Thymus (tissue), 11 donors: Measurements from ENCODE around the gene KLHL30. TPM values are rescaled to one million over a fixed set of nuclear protein-coding genes. Genes with fewer than 3 reads are reported as not detected.
"Not testable (repeated sequence)": the region's sequence is repeated elsewhere in the genome, so short reads cannot be mapped to it uniquely, and the experiment has no call there.

ENCODE experiments used
- DNase-seq, 9 donors: peaks; one replicate each; pipeline ENCODE4 v3.0.0-alpha.2; 2013; ENCODE audit warnings: low spot score in 9 of 9, low read depth in 6 of 9, missing footprints in 1 of 9
- H3K27ac ChIP-seq, 2 donors: one replicate each; pipeline ENCODE4 v1.5.1; 2013; ENCODE audit warnings: control low read depth in 1 of 2, low read depth in 1 of 2, low read length in 1 of 2, mild to moderate bottlenecking in 1 of 2, moderate library complexity in 1 of 2
- H3K27me3 ChIP-seq, 2 donors: one replicate each; pipeline ENCODE4 v1.5.1; 2013; ENCODE audit warnings: low read length in 1 of 2; ENCODE audit not compliant: control insufficient read depth in 2 of 2, insufficient read depth in 1 of 2
- H3K36me3 ChIP-seq, 2 donors: one replicate each; pipeline ENCODE4 v1.5.1; 2013; ENCODE audit warnings: low read length in 1 of 2, mild to moderate bottlenecking in 1 of 2, moderate library complexity in 1 of 2; ENCODE audit not compliant: control insufficient read depth in 2 of 2, insufficient read depth in 2 of 2
- H3K4me1 ChIP-seq, 2 donors: one replicate each; pipeline ENCODE4 v1.5.1; 2013; ENCODE audit warnings: low read length in 2 of 2; ENCODE audit not compliant: control insufficient read depth in 2 of 2, insufficient read depth in 2 of 2
- H3K4me3 ChIP-seq, 2 donors: one replicate each; pipeline ENCODE4 v1.5.1; 2013; ENCODE audit warnings: low read length in 2 of 2, control low read depth in 1 of 2, mild to moderate bottlenecking in 1 of 2
- H3K9me3 ChIP-seq, 2 donors: one replicate each; pipeline ENCODE4 v1.5.1; 2013; ENCODE audit warnings: low read length in 1 of 2, mild to moderate bottlenecking in 1 of 2; ENCODE audit not compliant: control insufficient read depth in 2 of 2, insufficient read depth in 1 of 2
- WGBS: extraction: QIAGEN DNeasy Blood & Tissue Kit; methylation state at CpG from one replicate; pipeline ENCODE4 v1.1.7; 2013; 5-methylcytosine and 5-hydroxymethylcytosine counted together
- polyA plus RNA-seq: library from polyadenylated mRNA; stranded (reverse); fragments of 200-250 nt; gene quantifications from one replicate; pipeline ENCODE4 v1.2.3, GENCODE V29; 2013
- total RNA-seq: library from RNA; stranded (reverse); fragments of 120-200 nt; gene quantifications from one replicate; pipeline ENCODE4 v1.2.4, GENCODE V29; 2013
- donor health status: healthy.

The KLHL30 gene
- total and polyA plus RNA-seq, 2 donors, result 0.05 to 0.41 TPM

DNA sequence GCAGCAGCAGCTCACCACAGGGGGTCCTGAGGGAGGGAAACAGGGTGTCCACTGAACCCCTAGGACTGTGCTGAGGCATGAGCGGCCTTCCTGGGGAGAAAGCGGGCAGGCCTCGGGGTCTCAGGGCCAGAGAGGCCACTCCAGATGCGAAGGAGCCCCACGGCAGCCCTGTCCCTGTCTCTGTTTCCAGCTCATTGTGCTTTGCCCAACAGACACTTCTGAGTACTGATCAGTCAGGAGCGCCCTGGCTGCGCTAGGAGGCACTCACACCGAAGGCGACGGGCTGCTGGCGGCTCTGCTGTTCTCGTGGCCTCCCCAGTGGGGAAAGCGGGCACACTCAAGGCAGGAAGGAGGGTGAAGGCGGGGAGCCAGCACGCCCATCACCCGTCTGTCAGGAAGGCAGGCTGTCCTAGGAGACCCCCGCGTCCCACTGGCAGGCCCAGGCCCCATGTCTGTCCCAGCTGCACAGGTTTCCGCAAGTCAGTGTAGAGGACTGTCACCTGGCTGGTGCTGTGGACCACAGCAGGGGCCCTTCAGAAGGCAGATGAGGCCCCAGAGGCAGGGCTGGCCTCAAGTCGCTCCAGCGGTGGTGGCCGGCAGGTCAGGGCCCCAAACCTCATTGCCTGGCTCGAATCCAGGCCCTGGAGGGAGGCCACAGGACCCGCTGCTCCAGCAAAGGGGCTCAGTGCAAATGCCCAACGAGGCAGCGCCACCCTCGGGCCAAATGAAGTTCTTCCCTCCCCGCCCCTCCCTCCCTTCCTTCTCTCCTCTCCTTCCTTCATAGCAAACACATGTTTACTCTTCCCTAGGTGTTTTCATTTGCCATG lies 31.6 kb upstream of the KLHL30 start:
- peak overlapping the region in 1 of 2 donors; percentile 17 for H3K27ac ChIP-seq
- peak in 2 of 9 donors; percentile 21 to 36 for DNase-seq
- no peak overlapping the region for H3K4me3 ChIP-seq
- 91% methylated on average over 28 of the region's 28 CpGs for WGBS
- peaks cover 8 to 50% of the 10 kb centered on the region in 2 donors for H3K4me1 ChIP-seq
- H3K27me3 ChIP-seq, result no peaks in the 10 kb centered on the region
- H3K9me3 ChIP-seq, result peaks cover 0 to 8% of the 10 kb centered on the region in 2 donors
- H3K36me3 ChIP-seq, result no peaks in the 10 kb centered on the region

DNA sequence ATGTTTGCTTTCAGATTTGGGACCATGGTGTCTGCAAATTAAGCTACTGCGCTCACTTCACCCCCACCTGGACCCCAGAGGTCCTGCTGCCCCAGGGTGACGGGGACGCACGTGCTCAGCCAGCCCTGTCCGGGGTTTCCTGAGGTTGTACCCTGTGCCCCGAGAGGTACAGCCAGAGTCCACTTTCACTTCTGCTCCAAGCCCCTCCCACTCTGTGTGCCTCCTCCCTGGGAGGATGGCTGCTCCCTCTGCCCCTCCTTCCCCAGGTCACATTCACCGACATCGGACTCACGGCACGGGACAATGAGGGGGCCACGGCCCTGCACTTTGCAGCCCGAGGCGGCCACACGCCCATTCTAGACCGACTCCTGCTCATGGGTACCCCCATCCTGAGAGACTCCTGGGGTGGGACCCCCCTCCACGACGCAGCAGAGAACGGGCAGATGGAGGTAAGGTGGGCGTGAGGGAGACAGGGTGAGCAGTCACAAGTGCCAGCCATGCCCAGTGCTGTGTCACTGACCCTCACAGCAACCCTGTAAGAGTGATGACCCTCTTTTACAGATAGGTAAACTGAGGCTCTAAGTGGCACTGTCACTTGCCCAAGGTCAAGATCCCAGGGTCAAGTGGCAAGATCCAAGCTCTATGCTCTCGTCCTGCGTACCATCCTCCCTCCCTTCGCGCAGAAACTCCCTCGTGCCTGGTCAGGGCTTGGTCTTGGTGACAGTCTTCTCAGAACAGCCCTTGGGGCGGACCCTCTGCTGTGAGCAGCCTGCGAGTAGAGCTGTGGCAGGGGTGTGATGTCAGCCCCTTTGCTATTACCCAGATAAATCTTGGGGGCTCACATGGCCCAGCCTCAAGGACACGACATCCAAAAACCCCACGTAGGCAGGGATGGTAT lies 30.7 kb upstream of the KLHL30 start:
- H3K4me1 ChIP-seq, result peaks cover 8 to 50% of the 10 kb centered on the region in 2 donors
- H3K4me3 ChIP-seq, result no peak overlapping the region
- H3K27ac ChIP-seq, result no peak overlapping the region
- H3K9me3 ChIP-seq, result peaks cover 0 to 8% of the 10 kb centered on the region in 2 donors
- no peaks in the 10 kb centered on the region for H3K36me3 ChIP-seq
- WGBS, result 91% methylated on average over 28 of the region's 28 CpGs
- no peak for DNase-seq
- H3K27me3 ChIP-seq, result no peaks in the 10 kb centered on the region

GRCh38 chr2:238108423-238109183 lies 29.9 kb upstream of the KLHL30 start:
- H3K4me3 ChIP-seq, result peak overlapping the region in 1 of 2 donors; percentile 1
- peaks cover 8 to 50% of the 10 kb centered on the region in 2 donors for H3K4me1 ChIP-seq
- H3K9me3 ChIP-seq, result peaks cover 0 to 8% of the 10 kb centered on the region in 2 donors
- WGBS, result 52% methylated on average over 19 of the region's 19 CpGs
- H3K36me3 ChIP-seq, result no peaks in the 10 kb centered on the region
- no peaks in the 10 kb centered on the region for H3K27me3 ChIP-seq
- peak overlapping the region in 1 of 2 donors; percentile 70 for H3K27ac ChIP-seq
- peak; percentile 48 to 88 (median 77) for DNase-seq

DNA sequence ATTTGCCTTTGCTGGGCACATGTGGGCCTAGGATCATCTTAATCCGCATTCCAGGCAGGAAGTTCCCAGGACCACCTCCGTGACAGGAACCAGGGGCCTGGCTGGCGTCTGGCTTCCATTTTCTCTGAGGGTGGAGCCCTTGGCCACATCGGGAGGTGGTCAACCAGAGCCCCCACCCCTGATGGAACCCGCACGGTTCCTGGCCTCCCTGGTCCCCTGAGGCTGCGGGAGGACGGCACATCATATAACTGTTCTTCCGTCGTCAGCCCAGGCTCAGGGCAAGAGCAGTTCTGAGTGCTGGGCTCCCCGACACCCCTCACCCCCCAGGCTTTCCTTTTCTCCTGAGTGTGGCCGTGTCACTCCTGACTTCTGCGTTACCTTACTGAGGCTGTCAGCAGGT lies 24.9 kb upstream of the KLHL30 start:
- Histone ChIP-seq H3K4me3 (no peak overlapping the region), H3K27ac (no peak overlapping the region), H3K27me3 (peaks cover 0 to 4% of the 10 kb centered on the region in 2 donors), H3K4me1 (peaks cover 6 to 9% of the 10 kb centered on the region in 2 donors), H3K36me3 (no peaks in the 10 kb centered on the region), H3K9me3 (peaks cover 0 to 4% of the 10 kb centered on the region in 2 donors)
- DNase-seq, result no peak
- WGBS, result 96% methylated on average over 13 of the region's 13 CpGs

- no peak for DNase-seq
- no peak overlapping the region for H3K27ac ChIP-seq
These were observed 24.1 kb upstream of the KLHL30 start for GRCh38 chr2:238114331-238114841.

GRCh38 chr2:238114851-238115660 lies 23.4 kb upstream of the KLHL30 start:
- DNase-seq, result no peak
- Histone ChIP-seq H3K9me3 (peaks cover 0 to 4% of the 10 kb centered on the region in 2 donors), H3K4me1 (no peaks in the 10 kb centered on the region), H3K36me3 (no peaks in the 10 kb centered on the region), H3K27me3 (peaks cover under 1 to 10% of the 10 kb centered on the region in 2 donors), H3K27ac (no peak overlapping the region), H3K4me3 (no peak overlapping the region)
- 94% methylated on average over 32 of the region's 32 CpGs for WGBS

More at GRCh38 chr2:238114331-238114841, 24.1 kb upstream of the KLHL30 start:
- H3K4me1 ChIP-seq, result peaks cover 0 to 2% of the 10 kb centered on the region in 2 donors
- no peaks in the 10 kb centered on the region for H3K36me3 ChIP-seq
- WGBS, result 84% methylated on average over 16 of the region's 16 CpGs
- peaks cover 0 to 4% of the 10 kb centered on the region in 2 donors for H3K27me3 ChIP-seq
- H3K9me3 ChIP-seq, result peaks cover 0 to 4% of the 10 kb centered on the region in 2 donors
- no peak overlapping the region for H3K4me3 ChIP-seq

GRCh38 chr2:238115709-238116108 lies 22.8 kb upstream of the KLHL30 start:
- not testable (repeated sequence) for H3K4me1 ChIP-seq, H3K9me3 ChIP-seq, H3K4me3 ChIP-seq, DNase-seq, H3K27ac ChIP-seq, H3K36me3 ChIP-seq
- peaks cover 2 to 17% of the 10 kb centered on the region in 2 donors for H3K27me3 ChIP-seq
- 97% methylated on average over 12 of the region's 12 CpGs for WGBS
